Panc1 (cell line): ENCODE data around the gene CNTNAP4. TPM values are rescaled to one million over a fixed set of nuclear protein-coding genes. Genes with fewer than 3 reads are reported as not detected.

Experiments used
- ATAC-seq: fragments of 200-7000 bp; cut with Tn5 transposase; 2 replicates; pipeline ENCODE4 v1.9.1; 2020; ENCODE audit warnings: mild to moderate bottlenecking, moderate library complexity
- BruUV-seq: library from RNA; stranded (reverse); fragments of 400-500 nt; replicated peaks from 2 replicates; lab custom pipeline; 2021; lab: Mats Ljungman, UMichigan
- CTCF ChIA-PET: fragments of 300-600 bp; sonication (Branson Sonifier 250); formaldehyde crosslinking; loops from one replicate; lab custom pipeline; 2022; ENCODE audit warnings: antibody characterized with exemption; lab: Charles Lee
- POLR2A ChIA-PET: fragments of 300-600 bp; sonication (Branson Sonifier 250); formaldehyde crosslinking; loops from one replicate; lab custom pipeline; 2022; ENCODE audit warnings: antibody characterized with exemption; lab: Charles Lee
- DNase-seq: peaks from one replicate; pipeline ENCODE4 v3.0.0-alpha.2; 2010; ENCODE audit warnings: low read depth, low spot score
- H3K27ac ChIP-seq: 2 replicates; pipeline ENCODE4 v1.5.1; 2011; ENCODE audit warnings: mild to moderate bottlenecking, low read length, inconsistent platforms
- H3K27me3 ChIP-seq: fragments of 200-500 bp; sonication (Bioruptor generic); 2 replicates; pipeline ENCODE4 v1.6.0; 2014; ENCODE audit warnings: low read length, inconsistent platforms; ENCODE audit not compliant: control insufficient read depth, insufficient read depth
- H3K36me3 ChIP-seq: fragments of 200-500 bp; sonication (Bioruptor generic); 2 replicates; pipeline ENCODE4 v1.5.1; 2014; ENCODE audit warnings: inconsistent platforms, mild to moderate bottlenecking, low read length, moderate library complexity; ENCODE audit not compliant: control insufficient read depth, insufficient read depth
- H3K4me1 ChIP-seq: 2 replicates; pipeline ENCODE4 v1.5.1; 2011; ENCODE audit warnings: inconsistent platforms, mild to moderate bottlenecking, low read length, moderate library complexity; ENCODE audit not compliant: control insufficient read depth, insufficient read depth
- H3K4me3 ChIP-seq, 2 experiments: 2 replicates each; pipeline ENCODE4 v1.5.1; 2011 to 2012; ENCODE audit warnings: low read depth in 2 of 2, low read length in 2 of 2, mild to moderate bottlenecking in 2 of 2, inconsistent platforms in 1 of 2, moderate library complexity in 1 of 2
- H3K9me3 ChIP-seq: fragments of 200-500 bp; sonication (Bioruptor generic); 2 replicates; pipeline ENCODE4 v1.5.1; 2014; ENCODE audit warnings: low read depth, mild to moderate bottlenecking, inconsistent platforms, low read length, moderate library complexity; ENCODE audit not compliant: control insufficient read depth, insufficient read depth
- CTCF ChIP-seq: fragments of 450-650 bp; IDR thresholded peaks from 2 replicates; pipeline ENCODE4 v1.5.1; 2017; ENCODE audit warnings: mild to moderate bottlenecking
- POLR2AphosphoS5 ChIP-seq: IDR thresholded peaks from 2 replicates; pipeline ENCODE4 v1.6.1; 2012; ENCODE audit warnings: mild to moderate bottlenecking, low read depth, low read length, moderate library complexity
- REST ChIP-seq, 2 experiments: IDR thresholded peaks; 2 replicates each; pipeline ENCODE4 v1.6.1; 2011 to 2012; ENCODE audit warnings: low read depth in 2 of 2, control low read depth in 1 of 2, low read length in 1 of 2, mild to moderate bottlenecking in 1 of 2, moderate library complexity in 1 of 2; ENCODE audit not compliant: insufficient read depth in 1 of 2
- SIN3A ChIP-seq: IDR thresholded peaks from 2 replicates; pipeline ENCODE4 v1.6.1; 2012; ENCODE audit warnings: low read depth, mild to moderate bottlenecking, low read length, moderate library complexity, borderline replicate concordance; ENCODE audit not compliant: insufficient read depth
- TCF7L2 ChIP-seq: IDR thresholded peaks from 2 replicates; pipeline ENCODE4 v1.6.1; 2011; ENCODE audit warnings: mild to moderate bottlenecking, low read depth, low read length, inconsistent platforms
- in situ Hi-C: cut with HindIII; loops from 2 replicates; pipeline ENCODE4 v1.10.0; 2016; ENCODE audit warnings: low sequenced_read_pairs, low pct_unique_long_range_greater_than_20kb
- intact Hi-C: fragments of 100-400 bp; cut with micrococcal nuclease; formaldehyde crosslinking; loops from one replicate; pipeline ENCODE4 v1.10.0; 2022; ENCODE audit not compliant: unreplicated experiment
- total RNA-seq: library from RNA; stranded (reverse); gene quantifications from one replicate; pipeline ENCODE4 v1.2.1, GENCODE V29; 2021; ENCODE audit not compliant: unreplicated experiment

Gene CNTNAP4
- total RNA-seq, 1 experiment from 2014 or later = not detected

GRCh38 chr16:76428858-76429257 lies 151.7 kb downstream of the CNTNAP4 start:
- in situ Hi-C loops = no loop called here

GRCh38 chr16:76441391-76441790 lies 164.2 kb downstream of the CNTNAP4 start:
- H3K36me3 ChIP-seq = no peaks in the 10 kb centered on the region
- no peak overlapping the region for H3K4me3 ChIP-seq
- POLR2A ChIA-PET = no interaction called here
- no peaks in the 10 kb centered on the region for H3K4me1 ChIP-seq
- ATAC-seq (no peak), DNase-seq (no peak)
- H3K27me3 ChIP-seq = no peaks in the 10 kb centered on the region
- no TSS peak for BruUV-seq
- intact Hi-C loops (no loop called here), in situ Hi-C loops (no loop called here)
- no peak overlapping the region for H3K27ac ChIP-seq
- no peaks in the 10 kb centered on the region for H3K9me3 ChIP-seq
- CTCF ChIA-PET = no interaction called here
- no peak for TF ChIP-seq REST (IDR thresholded peaks at IDR 0.05; ENCODE audit: insufficient read depth in 1 of 2, low read depth in 2 of 2, low read length in 1 of 2)
- no peak for TF ChIP-seq POLR2AphosphoS5
- TF ChIP-seq TCF7L2 = no peak
- TF ChIP-seq CTCF = no peak
- TF ChIP-seq SIN3A = no peak

More at GRCh38 chr16:76428858-76429257, 151.7 kb downstream of the CNTNAP4 start:
- ChIA-PET POLR2A (no interaction called here), CTCF (no interaction called here)
- ATAC-seq = no peak
- Histone ChIP-seq H3K27me3 (no peaks in the 10 kb centered on the region), H3K36me3 (no peaks in the 10 kb centered on the region), H3K27ac (no peak overlapping the region), H3K4me3 (no peak overlapping the region), H3K4me1 (no peaks in the 10 kb centered on the region), H3K9me3 (no peaks in the 10 kb centered on the region)
- BruUV-seq = no TSS peak
- intact Hi-C loops = no loop called here
- TF ChIP-seq REST (IDR thresholded peaks at IDR 0.05; ENCODE audit: insufficient read depth in 1 of 2, low read depth in 2 of 2, low read length in 1 of 2) (no peak), CTCF (no peak), SIN3A (no peak), POLR2AphosphoS5 (no peak), TCF7L2 (no peak)
- DNase-seq = peak; percentile 5
